Vagina (tissue), 2 donors: ENCODE data around the gene PAWR.
"Not testable (repeated sequence)": the region's sequence is repeated elsewhere in the genome, so short reads cannot be mapped to it uniquely, and the experiment has no call there.

Source experiments
- CTCF ChIP-seq, 3 experiments: fragments of 450-650 bp in 2 of 3; fragments of 200-600 bp in 1 of 3; sonication (generic) in 1 of 3; IDR thresholded peaks; one replicate each; pipeline ENCODE4 v1.5.1; 2017 to 2019; ENCODE audit warnings: antibody characterized with exemption in 3 of 3, mild to moderate bottlenecking in 2 of 3, moderate library complexity in 2 of 3
- POLR2A ChIP-seq, 2 donors: fragments of 450-650 bp; IDR thresholded peaks; one replicate each; pipeline ENCODE4 v1.6.1; 2017; ENCODE audit warnings: antibody characterized with exemption in 2 of 2, mild to moderate bottlenecking in 2 of 2, moderate library complexity in 2 of 2
- POLR2AphosphoS5 ChIP-seq, 2 donors: sonication (generic); formaldehyde crosslinking; IDR thresholded peaks; one replicate each; pipeline ENCODE4 v1.9.0; 2017; ENCODE audit warnings: antibody characterized with exemption in 2 of 2, mild to moderate bottlenecking in 2 of 2, low read depth in 1 of 2; ENCODE audit not compliant: insufficient read depth in 1 of 2

- not testable (repeated sequence) for TF ChIP-seq CTCF (IDR thresholded peaks at IDR 0.05); POLR2A (IDR thresholded peaks at IDR 0.05); POLR2AphosphoS5 (IDR thresholded peaks at IDR 0.05; ENCODE audit: insufficient read depth in 1 of 2, low read depth in 1 of 2)
Measured at GRCh38 chr12:79646843-79647242, 43.9 kb downstream of the PAWR start.
